Measurements from ENCODE around the gene SPIN1. TPM values are rescaled to one million over a fixed set of nuclear protein-coding genes. Genes with fewer than 3 reads are reported as not detected.

Gene SPIN1
- total and polyA plus RNA-seq, 2 experiments from 2014 or later, result 49.0 to 158 TPM

GRCh38 chr9:88421348-88421747 is 33.1 kb downstream of the SPIN1 start (continued):
- TF ChIP-seq ZNF462 (CRISPR knock-in tag; IDR thresholded peaks at IDR 0.05) (no peak), ZNF331 (CRISPR knock-in tag; IDR thresholded peaks at IDR 0.05; ENCODE audit: low read depth) (no peak), JUNB (IDR thresholded peaks at IDR 0.05; ENCODE audit: unreplicated experiment) (no peak), STAT1 (IDR thresholded peaks at IDR 0.05; ENCODE audit: unreplicated experiment) (no peak), EZH2 (IDR thresholded peaks at IDR 0.05; ENCODE audit: low read depth, unreplicated experiment) (no peak), EZH2phosphoT487 (IDR thresholded peaks at IDR 0.05; ENCODE audit: unreplicated experiment) (no peak), ETS1 (IDR thresholded peaks at IDR 0.05) (no peak), ZNF114 (CRISPR knock-in tag; IDR thresholded peaks at IDR 0.05) (no peak), REST (IDR thresholded peaks at IDR 0.05; ENCODE audit: unreplicated experiment) (no peak), NANOG (IDR thresholded peaks at IDR 0.05; ENCODE audit: borderline replicate concordance) (no peak)
